ENCODE measurements around the gene GEMIN7. TPM values are rescaled to one million over a fixed set of nuclear protein-coding genes. Genes with fewer than 3 reads are reported as not detected.
A peak's percentile ranks its signal among the peaks of the same experiment; 100 is the strongest.

The GEMIN7 gene
- total RNA-seq, 1 donor from 2014 or later, result 46.0 TPM

- Mint-ChIP-seq H3K4me3 (ENCODE audit: unreplicated experiment) (no peak overlapping the region), H3K9me3 (ENCODE audit: unreplicated experiment) (no peaks in the 10 kb centered on the region), H3K4me1 (ENCODE audit: low read depth, unreplicated experiment) (peaks cover 4% of the 10 kb centered on the region), H3K36me3 (ENCODE audit: low read depth, unreplicated experiment) (peaks cover 13% of the 10 kb centered on the region), H3K27me3 (ENCODE audit: low read depth, unreplicated experiment) (no peaks in the 10 kb centered on the region), H3K27ac (ENCODE audit: unreplicated experiment) (no peak overlapping the region)
- TF ChIP-seq, protein P1, sequence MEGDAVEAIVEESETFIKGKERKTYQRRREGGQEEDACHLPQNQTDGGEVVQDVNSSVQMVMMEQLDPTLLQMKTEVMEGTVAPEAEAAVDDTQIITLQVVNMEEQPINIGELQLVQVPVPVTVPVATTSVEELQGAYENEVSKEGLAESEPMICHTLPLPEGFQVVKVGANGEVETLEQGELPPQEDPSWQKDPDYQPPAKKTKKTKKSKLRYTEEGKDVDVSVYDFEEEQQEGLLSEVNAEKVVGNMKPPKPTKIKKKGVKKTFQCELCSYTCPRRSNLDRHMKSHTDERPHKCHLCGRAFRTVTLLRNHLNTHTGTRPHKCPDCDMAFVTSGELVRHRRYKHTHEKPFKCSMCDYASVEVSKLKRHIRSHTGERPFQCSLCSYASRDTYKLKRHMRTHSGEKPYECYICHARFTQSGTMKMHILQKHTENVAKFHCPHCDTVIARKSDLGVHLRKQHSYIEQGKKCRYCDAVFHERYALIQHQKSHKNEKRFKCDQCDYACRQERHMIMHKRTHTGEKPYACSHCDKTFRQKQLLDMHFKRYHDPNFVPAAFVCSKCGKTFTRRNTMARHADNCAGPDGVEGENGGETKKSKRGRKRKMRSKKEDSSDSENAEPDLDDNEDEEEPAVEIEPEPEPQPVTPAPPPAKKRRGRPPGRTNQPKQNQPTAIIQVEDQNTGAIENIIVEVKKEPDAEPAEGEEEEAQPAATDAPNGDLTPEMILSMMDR (IDR thresholded peaks at IDR 0.05; ENCODE audit: insufficient read depth, low read depth, low read length), result no peak
- no peak for TF ChIP-seq EZH2 (IDR thresholded peaks at IDR 0.05; ENCODE audit: insufficient read depth, low read length)
- H3K27ac ChIP-seq (ENCODE audit: low read depth, low read length), result no peak overlapping the region
- H3K9ac ChIP-seq (ENCODE audit: low read length), result no peak overlapping the region
- H3K79me2 ChIP-seq (ENCODE audit: insufficient read depth, low read length), result peaks cover 50% of the 10 kb centered on the region
- H3K36me3 ChIP-seq (ENCODE audit: insufficient read depth, low read length), result peaks cover 5% of the 10 kb centered on the region
- H3K27me3 ChIP-seq (ENCODE audit: insufficient read depth, low read length), result no peaks in the 10 kb centered on the region
- H4K20me1 ChIP-seq (ENCODE audit: insufficient read depth, low read length), result peaks cover 30% of the 10 kb centered on the region
- DNase-seq (ENCODE audit: low read depth) (no peak), FAIRE-seq (no peak)
- no peak overlapping the region for H3K4me2 ChIP-seq (ENCODE audit: low read length)
- H3K9me3 ChIP-seq (ENCODE audit: insufficient read depth, low read depth, low read length), result no peaks in the 10 kb centered on the region
- H3K4me1 ChIP-seq (ENCODE audit: insufficient read depth, low read length), result peaks cover 8% of the 10 kb centered on the region
- H2AFZ ChIP-seq (ENCODE audit: low read depth, low read length), result no peak overlapping the region
- no peak overlapping the region for H3K4me3 ChIP-seq (ENCODE audit: insufficient read depth, low read depth, low read length)
These were observed 8.5 kb downstream of the GEMIN7 start for GRCh38 chr19:45087531-45087930.

DNA sequence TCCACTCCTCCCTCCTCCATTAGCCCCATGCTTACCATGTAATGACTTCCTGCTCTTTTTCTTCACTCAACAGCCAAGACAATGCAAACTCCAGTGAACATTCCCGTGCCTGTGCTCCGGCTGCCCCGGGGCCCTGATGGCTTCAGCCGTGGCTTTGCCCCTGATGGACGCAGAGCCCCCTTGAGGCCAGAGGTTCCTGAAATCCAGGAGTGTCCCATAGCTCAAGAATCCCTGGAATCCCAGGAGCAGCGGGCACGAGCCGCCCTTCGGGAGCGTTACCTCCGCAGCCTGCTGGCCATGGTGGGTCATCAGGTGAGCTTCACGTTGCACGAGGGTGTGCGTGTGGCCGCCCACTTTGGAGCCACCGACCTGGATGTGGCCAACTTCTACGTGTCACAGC lies 11.0 kb downstream of the GEMIN7 start:
- peaks cover 17% of the 10 kb centered on the region for H3K4me1 Mint-ChIP-seq (ENCODE audit: low read depth, unreplicated experiment)
- H3K36me3 Mint-ChIP-seq (ENCODE audit: low read depth, unreplicated experiment), result peaks cover 13% of the 10 kb centered on the region
- Histone ChIP-seq H2AFZ (ENCODE audit: low read depth, low read length) (no peak overlapping the region), H3K79me2 (ENCODE audit: insufficient read depth, low read length) (peaks cover 58% of the 10 kb centered on the region), H4K20me1 (ENCODE audit: insufficient read depth, low read length) (peaks cover 33% of the 10 kb centered on the region), H3K4me3 (ENCODE audit: insufficient read depth, low read depth, low read length) (no peak overlapping the region), H3K27ac (ENCODE audit: low read depth, low read length) (no peak overlapping the region), H3K4me2 (ENCODE audit: low read length) (no peak overlapping the region), H3K27me3 (ENCODE audit: insufficient read depth, low read length) (no peaks in the 10 kb centered on the region), H3K4me1 (ENCODE audit: insufficient read depth, low read length) (peaks cover 15% of the 10 kb centered on the region), H3K36me3 (ENCODE audit: insufficient read depth, low read length) (peaks cover 5% of the 10 kb centered on the region), H3K9ac (ENCODE audit: low read length) (no peak overlapping the region), H3K9me3 (ENCODE audit: insufficient read depth, low read depth, low read length) (no peaks in the 10 kb centered on the region)
- peak overlapping the region; percentile 44 for H3K27ac Mint-ChIP-seq (ENCODE audit: unreplicated experiment)
- no peaks in the 10 kb centered on the region for H3K9me3 Mint-ChIP-seq (ENCODE audit: unreplicated experiment)
- FAIRE-seq, result no peak
- H3K4me3 Mint-ChIP-seq (ENCODE audit: unreplicated experiment), result no peak overlapping the region
- TF ChIP-seq, protein P1 (IDR thresholded peaks at IDR 0.05; ENCODE audit: insufficient read depth, low read depth, low read length), result no peak
- no peak for TF ChIP-seq EZH2 (IDR thresholded peaks at IDR 0.05; ENCODE audit: insufficient read depth, low read length)
- no peak for DNase-seq (ENCODE audit: low read depth)
- no peaks in the 10 kb centered on the region for H3K27me3 Mint-ChIP-seq (ENCODE audit: low read depth, unreplicated experiment)

DNA sequence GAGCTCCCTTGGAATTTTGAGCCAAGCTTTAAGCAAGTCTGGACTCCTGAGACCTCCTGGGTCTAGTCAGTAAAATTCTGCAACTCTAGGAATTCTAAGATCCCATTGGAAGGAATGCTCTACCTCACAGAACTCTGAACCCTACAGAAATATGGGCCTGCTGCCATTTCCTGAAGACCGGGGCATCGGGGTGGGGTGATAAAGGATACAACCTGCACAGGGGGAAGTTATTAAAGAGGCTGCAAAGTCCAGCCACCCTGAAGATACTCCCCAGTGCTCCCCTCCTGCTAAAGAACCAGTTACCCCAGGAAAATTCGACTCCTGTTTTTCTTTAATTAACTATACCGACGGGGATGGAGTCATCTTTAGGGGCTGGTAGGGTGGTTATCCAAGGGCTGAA lies 11.5 kb downstream of the GEMIN7 start:
- Histone ChIP-seq H3K36me3 (ENCODE audit: insufficient read depth, low read length) (peaks cover 5% of the 10 kb centered on the region), H3K27me3 (ENCODE audit: insufficient read depth, low read length) (no peaks in the 10 kb centered on the region), H3K9me3 (ENCODE audit: insufficient read depth, low read depth, low read length) (no peaks in the 10 kb centered on the region), H3K9ac (ENCODE audit: low read length) (peak overlapping the region; percentile 91), H3K4me1 (ENCODE audit: insufficient read depth, low read length) (peaks cover 15% of the 10 kb centered on the region), H3K4me2 (ENCODE audit: low read length) (peak overlapping the region; percentile 100), H4K20me1 (ENCODE audit: insufficient read depth, low read length) (peaks cover 33% of the 10 kb centered on the region), H2AFZ (ENCODE audit: low read depth, low read length) (no peak overlapping the region), H3K4me3 (ENCODE audit: insufficient read depth, low read depth, low read length) (peak overlapping the region; percentile 88), H3K27ac (ENCODE audit: low read depth, low read length) (no peak overlapping the region), H3K79me2 (ENCODE audit: insufficient read depth, low read length) (peaks cover 58% of the 10 kb centered on the region)
- FAIRE-seq (no peak), DNase-seq (ENCODE audit: low read depth) (no peak)
- H3K4me1 Mint-ChIP-seq (ENCODE audit: low read depth, unreplicated experiment), result peaks cover 17% of the 10 kb centered on the region
- no peak for TF ChIP-seq EZH2 (IDR thresholded peaks at IDR 0.05; ENCODE audit: insufficient read depth, low read length)
- TF ChIP-seq, protein P1 (IDR thresholded peaks at IDR 0.05; ENCODE audit: insufficient read depth, low read depth, low read length), result no peak
- H3K36me3 Mint-ChIP-seq (ENCODE audit: low read depth, unreplicated experiment), result peaks cover 9% of the 10 kb centered on the region
- no peak overlapping the region for H3K4me3 Mint-ChIP-seq (ENCODE audit: unreplicated experiment)
- no peak overlapping the region for H3K27ac Mint-ChIP-seq (ENCODE audit: unreplicated experiment)
- no peaks in the 10 kb centered on the region for H3K9me3 Mint-ChIP-seq (ENCODE audit: unreplicated experiment)
- no peaks in the 10 kb centered on the region for H3K27me3 Mint-ChIP-seq (ENCODE audit: low read depth, unreplicated experiment)

All from astrocyte (in vitro differentiated cells and primary cell).